ENCODE data around the gene HLCS. TPM values are rescaled to one million over a fixed set of nuclear protein-coding genes. Genes with fewer than 3 reads are reported as not detected.

HLCS gene
- total and polyA plus RNA-seq, 2 donors (not counting 3 experiments of a cell fraction or from before 2014, with no cell fraction given) = 6.7 to 17.2 TPM

- Histone ChIP-seq H3K9me1 (replicated peaks; ENCODE audit: control insufficient read depth, extremely low read depth, insufficient read depth, low read length) (no peaks in the 10 kb centered on the region), H3K4me2 (ENCODE audit: insufficient read depth, low read length) (no peak overlapping the region), H3K36me3 (ENCODE audit: control insufficient read depth in 2 of 2, extremely low read depth in 1 of 2, insufficient read depth in 2 of 2, low read length in 2 of 2) (no peaks in the 10 kb centered on the region), H3K9ac (replicated peaks; ENCODE audit: extremely low read depth, insufficient read depth, low read length) (no peak overlapping the region), H3K4me3 (replicated peaks in 1 of 3; ENCODE audit: insufficient read depth in 1 of 3, low read depth in 1 of 3, low read length in 3 of 3) (no peak overlapping the region), H4K20me1 (replicated peaks; ENCODE audit: control insufficient read depth, extremely low read depth, insufficient read depth, low read length) (no peaks in the 10 kb centered on the region), H3K27me3 (ENCODE audit: control insufficient read depth in 2 of 2, insufficient read depth in 2 of 2, low read length in 2 of 2) (no peaks in the 10 kb centered on the region), H2AFZ (ENCODE audit: low read depth, low read length) (no peak overlapping the region), H3K27ac (ENCODE audit: insufficient read depth, low read depth, low read length) (no peak overlapping the region), H3K9me3 (replicated peaks; ENCODE audit: control insufficient read depth, insufficient read depth, low read length) (no peaks in the 10 kb centered on the region), H3K4me1 (ENCODE audit: control insufficient read depth, extremely low read depth, insufficient read depth, low read length) (no peaks in the 10 kb centered on the region), H3K79me2 (ENCODE audit: control insufficient read depth, insufficient read depth, low read length) (no peaks in the 10 kb centered on the region)
- FAIRE-seq (no peak), DNase-seq (ENCODE audit: low read depth, low spot score) (no peak)
- CTCF ChIA-PET = no interaction called here
- dilution Hi-C loops (cut with MboI; ENCODE audit: extremely low pct_ligation_motif_present, low sequenced_read_pairs) (no loop called here), intact Hi-C loops (cut with micrococcal nuclease) (no loop called here)
- POLR2A ChIA-PET = no interaction called here
- no peak for TF ChIP-seq CTCF (IDR thresholded peaks at IDR 0.05; ENCODE audit: extremely low read depth in 1 of 2, insufficient read depth in 1 of 2, low read depth in 1 of 2, low read length in 2 of 2)
- TF ChIP-seq, protein P1, sequence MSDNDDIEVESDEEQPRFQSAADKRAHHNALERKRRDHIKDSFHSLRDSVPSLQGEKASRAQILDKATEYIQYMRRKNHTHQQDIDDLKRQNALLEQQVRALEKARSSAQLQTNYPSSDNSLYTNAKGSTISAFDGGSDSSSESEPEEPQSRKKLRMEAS (IDR thresholded peaks at IDR 0.05; ENCODE audit: insufficient read depth, insufficient read length) = no peak
- no peak for TF ChIP-seq FOS (IDR thresholded peaks at IDR 0.05; ENCODE audit: borderline replicate concordance, insufficient read depth, low read length)
- no peak for TF ChIP-seq JUN (IDR thresholded peaks at IDR 0.05; ENCODE audit: borderline replicate concordance, insufficient read depth, insufficient read length, low read depth)
- no peak for TF ChIP-seq MYC (IDR thresholded peaks at IDR 0.05; ENCODE audit: low read depth, low read length)
- TF ChIP-seq EZH2 (IDR thresholded peaks at IDR 0.05; ENCODE audit: borderline replicate concordance, low read depth, low read length, severe bottlenecking) = no peak
- TF ChIP-seq POLR2AphosphoS5 (IDR thresholded peaks at IDR 0.05; ENCODE audit: insufficient read depth, low read depth, low read length) = no peak
- no peak for TF ChIP-seq GATA2 (IDR thresholded peaks at IDR 0.05; ENCODE audit: insufficient read depth, insufficient read length, low read depth, low read length)
- TF ChIP-seq POLR2A (IDR thresholded peaks at IDR 0.05; ENCODE audit: low read depth, low read length) = no peak
- BruUV-seq (replicated peaks) = no TSS peak
Measured at GRCh38 chr21:36904093-36904666, 62.3 kb downstream of the HLCS start.

Measured in endothelial cell of umbilical vein (primary cell).